PFSK-1 (cell line): ENCODE measurements around the gene ACBD4.

Experiments
- POLR2AphosphoS5 ChIP-seq: IDR thresholded peaks from 2 replicates; pipeline ENCODE4 v1.6.1; 2012; ENCODE audit warnings: low read depth, mild to moderate bottlenecking, control low read depth, low read length, moderate library complexity
- SIN3A ChIP-seq: IDR thresholded peaks from 2 replicates; pipeline ENCODE4 v1.6.1; 2012; ENCODE audit warnings: mild to moderate bottlenecking, low read length, moderate library complexity, borderline replicate concordance; ENCODE audit not compliant: insufficient read depth

GRCh38 chr17:45190503-45191255, 55.2 kb downstream of the ACBD4 start:
- TF ChIP-seq SIN3A (no peak), POLR2AphosphoS5 (no peak)
